KMS-11 (cell line): Measurements from ENCODE around the gene HSPA8.

Experiments used
- H2AFZ ChIP-seq: fragments of 200-600 bp; sonication (generic); 2 replicates; pipeline ENCODE4 v1.6.1; 2016; ENCODE audit warnings: antibody characterized with exemption, mixed run types, low read depth
- H3K27ac ChIP-seq: fragments of 200-600 bp; sonication (generic); 2 replicates; pipeline ENCODE4 v1.6.1; 2016; ENCODE audit warnings: mild to moderate bottlenecking, mixed run types
- H3K27me3 ChIP-seq: fragments of 200-600 bp; sonication (generic); 2 replicates; pipeline ENCODE4 v1.6.1; 2017; ENCODE audit warnings: mild to moderate bottlenecking, low read depth, mixed run types, moderate library complexity; ENCODE audit not compliant: insufficient read depth
- H3K36me3 ChIP-seq: fragments of 200-600 bp; sonication (generic); 2 replicates; pipeline ENCODE4 v1.6.1; 2017; ENCODE audit warnings: mild to moderate bottlenecking, mixed run types; ENCODE audit not compliant: insufficient read depth
- H3K4me1 ChIP-seq: fragments of 200-600 bp; sonication (generic); 2 replicates; pipeline ENCODE4 v1.6.1; 2016; ENCODE audit warnings: mild to moderate bottlenecking, low read depth, mixed run types; ENCODE audit not compliant: poor library complexity, severe bottlenecking
- H3K4me2 ChIP-seq: fragments of 200-600 bp; sonication (generic); 2 replicates; pipeline ENCODE4 v1.7.0; 2016; ENCODE audit warnings: mild to moderate bottlenecking, mixed run types
- H3K4me3 ChIP-seq: fragments of 200-600 bp; sonication (generic); IDR thresholded peaks from 2 replicates; pipeline ENCODE4 v1.6.1; 2017; ENCODE audit warnings: low read depth, low read length, mixed read lengths; ENCODE audit not compliant: insufficient read depth
- H3K79me2 ChIP-seq: fragments of 200-600 bp; sonication (generic); 2 replicates; pipeline ENCODE4 v1.6.1; 2016; ENCODE audit warnings: low read depth, mixed run types; ENCODE audit not compliant: insufficient read depth
- H3K9ac ChIP-seq: fragments of 200-600 bp; sonication (generic); 2 replicates; pipeline ENCODE4 v1.6.1; 2016; ENCODE audit warnings: mild to moderate bottlenecking, mixed run types
- H4K20me1 ChIP-seq: fragments of 200-600 bp; sonication (generic); 2 replicates; pipeline ENCODE4 v1.6.1; 2016; ENCODE audit warnings: mild to moderate bottlenecking, mixed run types; ENCODE audit not compliant: insufficient read depth
- CTCF ChIP-seq: fragments of 200-600 bp; sonication (generic); conservative IDR thresholded peaks from 2 replicates; pipeline ENCODE4 v1.6.1; 2017; ENCODE audit warnings: low read depth, mild to moderate bottlenecking, antibody characterized with exemption, low read length, moderate library complexity, mixed read lengths

The HSPA8 gene

GRCh38 chr11:123085497-123085896, 23.6 kb upstream of the HSPA8 start:
- H3K4me1 ChIP-seq, result peaks cover 54% of the 10 kb centered on the region
- no peak overlapping the region for H3K9ac ChIP-seq
- no peak overlapping the region for H3K4me3 ChIP-seq
- H3K4me2 ChIP-seq, result no peak overlapping the region
- H3K27me3 ChIP-seq, result no peaks in the 10 kb centered on the region
- H3K79me2 ChIP-seq, result no peaks in the 10 kb centered on the region
- no peak overlapping the region for H2AFZ ChIP-seq
- H4K20me1 ChIP-seq, result no peaks in the 10 kb centered on the region
- no peaks in the 10 kb centered on the region for H3K36me3 ChIP-seq
- no peak overlapping the region for H3K27ac ChIP-seq
- TF ChIP-seq CTCF, result no peak

GRCh38 chr11:123084454-123084853, 22.5 kb upstream of the HSPA8 start:
- no peak overlapping the region for H3K9ac ChIP-seq

GRCh38 chr11:123083623-123084029, 21.7 kb upstream of the HSPA8 start:
- Histone ChIP-seq H3K27ac (peak overlapping the region; percentile 76; the same call in 1 of the 2 replicates), H3K4me3 (no peak overlapping the region), H3K36me3 (no peaks in the 10 kb centered on the region), H3K9ac (no peak overlapping the region), H2AFZ (no peak overlapping the region), H3K4me2 (peak overlapping the region; percentile 71), H3K79me2 (no peaks in the 10 kb centered on the region), H4K20me1 (no peaks in the 10 kb centered on the region), H3K27me3 (no peaks in the 10 kb centered on the region), H3K4me1 (peaks cover 54% of the 10 kb centered on the region)
- no peak for TF ChIP-seq CTCF

More at GRCh38 chr11:123084454-123084853, 22.5 kb upstream of the HSPA8 start:
- no peak overlapping the region for H3K4me2 ChIP-seq
- no peaks in the 10 kb centered on the region for H3K36me3 ChIP-seq
- H3K27me3 ChIP-seq, result no peaks in the 10 kb centered on the region
- H2AFZ ChIP-seq, result no peak overlapping the region
- no peak overlapping the region for H3K27ac ChIP-seq
- no peak for TF ChIP-seq CTCF
- no peak overlapping the region for H3K4me3 ChIP-seq
- H4K20me1 ChIP-seq, result no peaks in the 10 kb centered on the region
- H3K79me2 ChIP-seq, result no peaks in the 10 kb centered on the region
- peaks cover 54% of the 10 kb centered on the region for H3K4me1 ChIP-seq

GRCh38 chr11:123082977-123083376, 21.0 kb upstream of the HSPA8 start:
- Histone ChIP-seq H4K20me1 (no peaks in the 10 kb centered on the region), H3K4me2 (peak overlapping the region; percentile 71), H3K27ac (peak overlapping the region; percentile 76), H3K27me3 (no peaks in the 10 kb centered on the region), H3K79me2 (no peaks in the 10 kb centered on the region), H3K4me3 (no peak overlapping the region), H3K9ac (peak overlapping the region; percentile 47; the same call in 1 of the 2 replicates), H3K4me1 (peaks cover 50% of the 10 kb centered on the region), H3K36me3 (no peaks in the 10 kb centered on the region), H2AFZ (peak overlapping the region; percentile 38)
- no peak for TF ChIP-seq CTCF

GRCh38 chr11:123080015-123080414, 18.1 kb upstream of the HSPA8 start:
- H4K20me1 ChIP-seq, result no peaks in the 10 kb centered on the region
- no peaks in the 10 kb centered on the region for H3K79me2 ChIP-seq
- H3K27me3 ChIP-seq, result no peaks in the 10 kb centered on the region
- H3K9ac ChIP-seq, result no peak overlapping the region
- H3K4me2 ChIP-seq, result no peak overlapping the region
- H3K36me3 ChIP-seq, result no peaks in the 10 kb centered on the region
- H2AFZ ChIP-seq, result no peak overlapping the region
- H3K4me1 ChIP-seq, result peaks cover 25% of the 10 kb centered on the region
- no peak overlapping the region for H3K27ac ChIP-seq
- TF ChIP-seq CTCF, result no peak
- no peak overlapping the region for H3K4me3 ChIP-seq
